HG02588 (cell line): ENCODE results near the gene CASP3.
"Not testable (repeated sequence)": the region's sequence is repeated elsewhere in the genome, so short reads cannot be mapped to it uniquely, and the experiment has no call there.

Source experiments
- ATAC-seq: cut with Tn5 transposase; IDR thresholded peaks from one replicate; pipeline ENCODE4 v1.9.1; 2021; ENCODE audit warnings: mild to moderate bottlenecking, moderate library complexity; ENCODE audit not compliant: unreplicated experiment

CASP3 gene

GRCh38 chr4:184598753-184599491, 50.3 kb downstream of the CASP3 start:
- no peak for ATAC-seq

- no peak for ATAC-seq
Measured at GRCh38 chr4:184596617-184597185, 52.5 kb downstream of the CASP3 start.

DNA sequence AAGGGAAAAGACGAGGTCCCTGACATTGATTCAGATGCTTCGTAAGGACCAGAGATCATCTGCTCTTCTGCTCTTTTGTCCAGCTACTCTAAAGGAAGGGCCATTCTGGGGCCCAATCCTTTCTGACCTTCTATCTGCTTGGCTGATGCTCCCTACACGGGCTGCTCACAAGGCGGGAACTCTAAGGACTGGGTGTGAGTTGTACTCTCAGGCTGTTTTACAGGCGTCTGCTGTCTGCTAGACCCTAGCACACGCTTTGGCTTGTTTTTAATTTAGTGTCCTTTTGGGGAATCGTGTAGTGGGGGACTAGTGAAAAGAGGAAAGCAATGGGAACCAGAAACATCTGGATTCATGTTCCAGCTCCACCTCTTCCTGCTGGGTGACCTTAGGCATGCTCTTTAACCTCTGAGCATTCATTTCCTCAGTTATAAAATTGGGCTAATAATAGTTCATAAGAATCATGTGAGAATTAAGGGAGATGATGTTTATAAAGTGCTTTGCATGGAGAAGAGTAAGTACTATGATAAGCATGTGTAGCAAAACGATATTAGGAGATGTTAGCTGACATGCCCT, 53.1 kb downstream of the CASP3 start:
- ATAC-seq = no peak

GRCh38 chr4:184595430-184595829, 53.8 kb downstream of the CASP3 start:
- no peak for ATAC-seq

DNA sequence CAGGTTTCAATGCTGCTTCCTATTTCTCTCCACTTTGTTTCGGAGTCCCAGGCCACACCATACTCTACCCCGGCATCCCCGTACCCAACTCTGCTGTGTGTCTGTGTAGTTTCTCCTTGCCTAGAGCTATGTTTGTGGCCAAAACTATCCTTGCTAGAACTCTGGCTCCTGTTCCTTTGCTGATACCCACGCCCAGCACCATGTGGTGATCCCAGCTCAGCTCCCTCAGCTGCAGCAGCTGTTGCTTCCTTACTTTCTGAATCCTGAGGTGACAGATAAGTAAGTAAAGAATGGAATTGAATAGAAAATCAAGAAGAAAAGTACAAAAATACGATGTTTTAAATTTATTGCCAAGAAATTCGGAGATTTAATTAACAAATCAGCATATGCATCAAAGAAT, 55.8 kb downstream of the CASP3 start:
- no peak for ATAC-seq

DNA sequence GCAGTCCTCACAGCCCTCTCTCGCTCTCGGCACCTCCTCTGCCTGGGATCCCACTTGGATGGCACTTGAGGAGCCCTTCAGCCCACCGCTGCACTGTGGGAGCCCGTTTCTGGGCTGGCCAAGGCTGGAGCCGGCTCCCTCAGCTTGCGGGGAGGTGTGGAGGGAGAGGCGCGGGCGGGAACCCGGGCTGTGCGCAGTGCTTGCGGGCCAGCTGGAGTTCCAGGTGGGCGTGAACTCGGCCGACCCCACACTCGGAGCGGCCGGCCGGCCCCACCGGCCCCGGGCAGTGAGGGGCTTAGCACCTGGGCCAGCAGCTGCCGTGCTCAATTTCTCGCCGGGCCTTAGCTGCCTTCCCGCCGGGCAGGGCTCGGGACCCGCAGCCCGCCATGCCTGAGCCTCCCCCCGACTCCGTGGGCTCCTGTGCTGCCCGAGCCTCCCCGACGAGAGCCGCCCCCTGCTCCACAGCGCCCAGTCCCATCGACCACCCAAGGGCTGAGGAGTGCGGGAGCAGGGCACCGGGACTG, 57.4 kb downstream of the CASP3 start:
- not testable (repeated sequence) for ATAC-seq

DNA sequence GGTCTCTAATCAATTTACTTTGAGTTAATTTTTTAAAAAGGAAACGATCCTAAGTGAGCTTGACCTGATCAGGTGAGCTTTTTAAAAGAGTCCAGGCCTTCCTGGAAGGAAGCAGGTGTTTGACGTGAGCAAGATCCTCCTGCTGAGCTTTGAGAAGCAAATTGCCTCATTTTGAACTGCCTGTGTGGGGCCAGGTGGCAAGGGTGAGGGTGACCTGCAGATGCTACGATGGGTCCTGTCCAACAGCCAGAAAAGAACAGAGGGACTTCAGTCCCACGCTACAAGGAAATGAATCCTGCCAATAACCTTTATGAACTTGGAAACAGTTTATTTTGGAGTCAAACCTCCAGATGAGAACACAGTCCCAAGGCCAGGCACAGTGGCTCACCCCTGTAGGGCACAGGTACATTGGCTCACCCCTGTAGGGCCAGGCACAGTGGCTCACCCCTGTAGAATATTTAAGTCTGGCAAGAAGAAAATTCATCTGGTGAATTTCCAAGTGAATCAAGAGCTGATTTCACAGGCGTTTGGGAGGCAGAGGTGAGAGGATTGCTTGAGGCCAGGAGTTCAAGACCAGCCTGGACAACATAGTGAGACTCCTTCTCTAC, 58.1 kb downstream of the CASP3 start:
- no peak for ATAC-seq

DNA sequence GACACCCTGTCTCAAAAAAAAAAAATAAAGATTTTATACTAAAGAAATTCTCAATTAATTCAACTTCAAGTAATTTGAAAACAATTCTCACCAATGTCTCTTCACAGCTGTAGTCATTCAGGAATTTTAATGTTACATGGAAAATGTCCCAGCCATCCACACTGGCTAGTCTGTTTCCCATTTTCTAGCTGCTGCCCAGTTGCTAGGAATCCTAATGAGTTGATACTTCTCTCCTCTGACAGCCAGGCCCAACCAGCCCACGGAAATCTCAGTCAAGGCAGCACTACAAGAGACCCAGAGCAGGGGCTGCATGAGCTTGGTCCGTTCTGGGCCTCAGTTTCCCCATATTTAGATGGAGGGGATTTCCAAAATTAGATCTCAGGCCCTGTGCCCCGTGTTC, 59.1 kb downstream of the CASP3 start:
- ATAC-seq = no peak

DNA sequence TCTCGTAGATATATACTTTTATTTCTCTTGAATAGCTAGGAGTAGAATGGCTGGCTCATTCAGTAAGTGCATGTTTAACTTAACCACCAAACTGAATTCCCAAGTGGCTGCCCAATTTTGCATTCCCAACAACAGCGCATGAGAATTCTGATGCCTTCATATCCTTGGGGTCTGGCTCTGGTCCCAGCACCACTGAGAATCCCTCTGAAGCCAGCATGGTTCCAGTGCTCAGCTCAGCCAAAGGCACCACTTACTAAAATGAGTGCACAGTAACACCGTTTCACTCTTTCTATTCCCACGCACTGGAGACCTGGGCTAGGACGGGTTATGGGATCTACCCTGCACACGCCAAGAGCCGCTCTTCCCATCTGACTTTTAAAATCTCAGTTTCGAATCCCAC, 60.4 kb downstream of the CASP3 start:
- no peak for ATAC-seq

GRCh38 chr4:184587701-184588100, 61.5 kb downstream of the CASP3 start:
- ATAC-seq = no peak

- ATAC-seq = no peak
Measured at GRCh38 chr4:184587221-184587620, 62.0 kb downstream of the CASP3 start.

DNA sequence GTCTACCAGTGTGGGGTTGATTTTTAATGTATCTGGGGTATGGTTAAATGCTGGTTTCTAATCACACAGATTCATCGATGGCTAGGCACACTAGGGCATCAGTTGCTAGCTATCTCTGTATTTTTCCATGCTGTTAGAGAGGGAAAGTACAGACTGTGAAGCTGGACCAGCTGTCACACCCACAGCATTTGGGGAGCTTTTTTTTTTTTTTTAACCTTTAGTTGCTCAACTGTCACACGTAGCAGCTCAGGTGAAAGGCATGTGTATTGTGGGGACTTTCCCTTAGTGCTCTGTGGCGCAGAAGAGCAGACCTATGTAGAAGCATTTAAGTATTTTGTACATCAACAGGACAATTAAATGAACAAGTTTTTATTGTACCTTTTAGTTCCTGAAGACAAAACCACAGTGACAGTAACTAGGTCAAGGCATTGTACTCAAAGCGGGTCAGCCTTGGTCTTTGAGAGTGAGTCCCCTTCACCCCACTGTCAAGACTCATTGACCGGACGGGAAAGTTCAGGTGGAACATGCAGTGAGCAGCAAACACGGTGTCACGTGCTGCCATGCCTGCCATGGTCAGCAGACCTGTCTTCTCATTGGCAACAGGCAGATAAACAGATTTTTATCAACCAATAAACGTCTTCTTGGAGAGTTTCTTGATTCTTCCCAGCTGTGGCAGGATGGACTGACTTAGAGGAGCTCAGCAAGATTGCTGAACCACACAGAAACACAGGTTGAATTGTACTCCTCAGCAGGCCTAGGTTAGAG, 65.3 kb downstream of the CASP3 start:
- peak; percentile 68 for ATAC-seq
